ENCODE results near the gene EPB41L2.

The EPB41L2 gene

DNA sequence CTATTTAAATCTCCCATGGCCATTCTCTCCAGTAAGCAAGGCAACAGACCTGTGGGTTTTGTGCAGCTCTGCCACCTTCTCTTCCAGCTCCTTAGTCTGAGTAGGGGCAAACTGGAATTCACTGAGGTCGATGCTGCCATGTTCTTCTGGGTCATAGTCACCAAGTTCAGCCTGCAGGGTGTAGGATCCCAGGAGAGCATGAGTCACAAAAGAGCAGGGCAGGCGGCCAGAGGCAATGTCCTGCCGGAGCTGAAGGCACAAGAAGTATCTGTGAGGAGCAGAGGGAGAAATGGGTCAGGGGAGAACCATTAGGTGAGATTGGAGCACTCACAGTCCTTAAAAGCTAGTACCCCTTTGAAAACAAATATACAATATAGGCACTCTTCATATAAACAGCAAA is 162.1 kb downstream of the EPB41L2 start:
- Histone ChIP-seq H3K27ac (no peak overlapping the region), H3K9ac (no peak overlapping the region), H3K9me3 (no peaks in the 10 kb centered on the region), H3K27me3 (no peaks in the 10 kb centered on the region), H4K20me1 (no peaks in the 10 kb centered on the region), H3K4me2 (no peak overlapping the region), H3K4me1 (no peaks in the 10 kb centered on the region), H3K36me3 (peaks cover 29% of the 10 kb centered on the region), H3K4me3 (no peak overlapping the region)
- TF ChIP-seq Cebpa-rat (IDR thresholded peaks at IDR 0.05), result no peak

DNA sequence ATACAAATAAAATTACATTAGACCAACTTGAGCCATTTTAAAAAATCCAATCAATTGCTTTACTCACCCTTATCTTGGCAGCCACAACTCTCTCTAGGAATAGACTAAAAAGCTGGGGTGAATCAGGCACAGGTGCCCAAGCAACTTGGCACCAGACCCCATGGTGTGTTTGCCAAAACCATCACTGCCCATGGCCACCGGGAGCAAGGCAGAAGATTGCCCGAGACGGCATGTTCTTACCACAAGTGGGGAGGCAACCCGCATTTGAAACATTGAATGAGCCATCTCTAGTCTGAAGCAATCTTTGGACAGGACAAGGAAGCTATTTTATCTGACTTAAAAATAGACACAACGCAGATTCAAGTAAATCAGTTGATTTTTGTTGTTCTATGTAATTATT is 166.8 kb downstream of the EPB41L2 start:
- no peaks in the 10 kb centered on the region for H4K20me1 ChIP-seq
- H3K36me3 ChIP-seq, result peaks cover 71% of the 10 kb centered on the region
- no peak for TF ChIP-seq Cebpa-rat (IDR thresholded peaks at IDR 0.05)
- no peak overlapping the region for H3K4me2 ChIP-seq
- H3K27ac ChIP-seq, result no peak overlapping the region
- no peak overlapping the region for H3K9ac ChIP-seq
- H3K27me3 ChIP-seq, result no peaks in the 10 kb centered on the region
- H3K4me1 ChIP-seq, result no peaks in the 10 kb centered on the region
- H3K4me3 ChIP-seq, result no peak overlapping the region
- H3K9me3 ChIP-seq, result no peaks in the 10 kb centered on the region

DNA sequence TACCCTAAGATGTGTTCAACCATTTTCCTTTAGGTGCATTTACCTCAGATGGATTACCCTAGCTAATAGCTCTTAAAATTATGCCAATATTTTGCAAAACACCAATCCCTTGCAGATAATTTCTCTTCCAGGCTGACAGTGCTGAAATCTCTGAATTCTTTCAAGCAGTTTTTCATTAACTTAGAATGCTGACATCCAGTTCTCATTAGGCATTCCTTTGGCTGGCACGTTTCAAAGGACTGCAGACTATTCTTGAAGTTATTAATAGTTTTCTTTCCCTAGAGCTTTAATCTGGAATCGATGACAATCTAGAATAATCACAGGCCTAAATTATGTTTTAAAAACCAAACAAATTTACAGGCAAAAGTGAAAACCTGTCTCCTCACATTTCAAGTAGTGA is 167.5 kb downstream of the EPB41L2 start:
- Histone ChIP-seq H3K27ac (no peak overlapping the region), H3K9me3 (no peaks in the 10 kb centered on the region), H3K4me2 (no peak overlapping the region), H3K4me1 (no peaks in the 10 kb centered on the region), H4K20me1 (no peaks in the 10 kb centered on the region), H3K27me3 (no peaks in the 10 kb centered on the region), H3K9ac (no peak overlapping the region), H3K36me3 (peaks cover 70% of the 10 kb centered on the region), H3K4me3 (no peak overlapping the region)
- no peak for TF ChIP-seq Cebpa-rat (IDR thresholded peaks at IDR 0.05)

DNA sequence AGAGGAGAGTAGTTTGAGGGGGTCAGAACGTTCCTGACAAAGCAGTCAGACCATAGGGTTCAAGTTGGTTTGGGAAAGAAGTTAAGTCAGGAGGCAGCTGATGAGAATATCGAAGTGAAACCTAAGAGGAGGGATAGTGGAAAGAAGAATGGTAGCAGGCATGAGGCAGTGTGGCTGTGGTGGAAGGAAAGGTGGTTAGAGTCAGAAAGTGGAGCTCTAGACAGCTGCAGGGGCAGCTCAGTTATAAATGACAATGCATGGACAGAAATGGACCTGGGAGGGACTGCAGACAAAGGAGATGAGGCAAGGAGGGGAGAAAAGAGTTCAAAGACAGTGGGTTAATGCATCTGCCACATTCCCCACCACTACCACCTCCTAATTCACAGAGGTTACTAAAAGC is 169.3 kb downstream of the EPB41L2 start:
- Histone ChIP-seq H3K27me3 (no peaks in the 10 kb centered on the region), H3K4me3 (no peak overlapping the region), H3K9ac (no peak overlapping the region), H3K4me2 (no peak overlapping the region), H4K20me1 (no peaks in the 10 kb centered on the region), H3K36me3 (peaks cover 71% of the 10 kb centered on the region), H3K9me3 (no peaks in the 10 kb centered on the region), H3K4me1 (no peaks in the 10 kb centered on the region), H3K27ac (no peak overlapping the region)
- TF ChIP-seq Cebpa-rat (IDR thresholded peaks at IDR 0.05), result no peak

- Histone ChIP-seq H3K4me1 (no peaks in the 10 kb centered on the region), H3K36me3 (peaks cover 69% of the 10 kb centered on the region), H3K27ac (no peak overlapping the region), H4K20me1 (no peaks in the 10 kb centered on the region), H3K9ac (no peak overlapping the region), H3K27me3 (no peaks in the 10 kb centered on the region), H3K9me3 (no peaks in the 10 kb centered on the region), H3K4me3 (no peak overlapping the region), H3K4me2 (no peak overlapping the region)
- TF ChIP-seq Cebpa-rat (IDR thresholded peaks at IDR 0.05), result no peak
These were observed 169.8 kb downstream of the EPB41L2 start for GRCh38 chr6:130893277-130893676.

DNA sequence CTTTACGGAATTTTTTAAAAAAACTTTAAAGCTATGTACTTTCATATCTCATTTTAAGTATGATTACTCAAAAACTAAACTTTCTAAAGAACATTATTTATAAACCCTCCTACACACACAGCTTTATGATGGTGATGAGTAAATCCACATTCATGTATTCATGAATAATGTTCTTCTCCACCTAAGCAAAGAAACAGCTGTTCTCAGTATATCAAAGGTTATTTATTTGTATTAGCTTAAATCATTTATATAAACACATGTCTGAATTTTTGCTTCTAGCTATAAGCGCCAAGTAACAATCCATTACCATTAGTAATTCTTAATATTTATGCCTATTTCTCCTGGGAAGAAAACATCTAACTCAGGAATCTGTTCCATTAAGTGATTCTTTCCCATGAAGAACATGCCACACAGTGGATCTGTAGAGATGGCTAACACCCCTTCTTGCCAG is 172.5 kb downstream of the EPB41L2 start:
- no peaks in the 10 kb centered on the region for H3K27me3 ChIP-seq
- no peak overlapping the region for H3K4me2 ChIP-seq
- no peak for TF ChIP-seq Cebpa-rat (IDR thresholded peaks at IDR 0.05)
- H3K9ac ChIP-seq, result no peak overlapping the region
- no peaks in the 10 kb centered on the region for H3K9me3 ChIP-seq
- no peak overlapping the region for H3K4me3 ChIP-seq
- H3K36me3 ChIP-seq, result peaks cover 62% of the 10 kb centered on the region
- H4K20me1 ChIP-seq, result no peaks in the 10 kb centered on the region
- H3K4me1 ChIP-seq, result no peaks in the 10 kb centered on the region
- H3K27ac ChIP-seq, result no peak overlapping the region

DNA sequence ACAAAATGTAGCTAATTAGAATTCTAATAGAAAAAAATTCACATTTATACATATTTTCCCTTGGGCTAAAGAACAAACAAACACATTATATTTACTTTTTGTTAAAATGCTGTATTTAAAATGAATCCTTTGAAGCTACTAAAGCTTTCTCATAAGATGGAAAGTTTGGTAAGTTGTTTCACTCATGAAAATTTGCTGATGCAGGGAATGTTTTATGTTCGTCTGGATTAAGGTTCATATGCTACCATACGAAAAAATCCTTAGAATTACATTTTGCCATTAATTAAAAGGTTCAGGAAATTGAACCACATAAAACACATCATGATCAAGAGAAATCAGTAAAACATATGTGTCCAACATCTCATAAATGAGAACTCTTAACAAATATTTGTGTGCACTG is 173.6 kb downstream of the EPB41L2 start:
- no peaks in the 10 kb centered on the region for H4K20me1 ChIP-seq

DNA sequence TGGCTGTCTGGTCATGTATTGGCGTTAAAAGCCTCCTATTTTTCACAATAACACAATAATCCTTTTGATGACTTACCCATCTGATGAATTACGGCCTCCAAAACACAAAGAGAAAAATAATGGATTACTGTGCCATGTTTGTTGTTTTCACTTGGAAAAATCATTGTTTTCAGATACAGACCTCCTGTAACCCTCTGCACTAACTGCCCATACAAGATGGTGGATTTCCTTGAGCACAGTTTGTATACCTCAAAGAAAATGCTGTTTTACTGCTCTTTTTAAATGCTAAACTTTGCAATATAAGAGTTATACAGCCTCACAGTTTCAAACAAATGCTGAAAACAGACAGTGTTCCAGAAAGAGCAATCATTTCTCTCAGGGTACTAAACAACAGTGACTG is 174.8 kb downstream of the EPB41L2 start:
- H3K4me1 ChIP-seq, result no peaks in the 10 kb centered on the region
- H3K4me3 ChIP-seq, result no peak overlapping the region
- no peak overlapping the region for H3K27ac ChIP-seq
- H3K27me3 ChIP-seq, result no peaks in the 10 kb centered on the region
- H3K9ac ChIP-seq, result no peak overlapping the region
- no peak for TF ChIP-seq Cebpa-rat (IDR thresholded peaks at IDR 0.05)
- H3K9me3 ChIP-seq, result no peaks in the 10 kb centered on the region
- H3K36me3 ChIP-seq, result peaks cover 51% of the 10 kb centered on the region
- H4K20me1 ChIP-seq, result no peaks in the 10 kb centered on the region
- H3K4me2 ChIP-seq, result no peak overlapping the region

More for the DNA sequence above, 173.6 kb downstream of the EPB41L2 start:
- Histone ChIP-seq H3K27me3 (no peaks in the 10 kb centered on the region), H3K4me1 (no peaks in the 10 kb centered on the region), H3K4me3 (no peak overlapping the region), H3K27ac (no peak overlapping the region), H3K9me3 (no peaks in the 10 kb centered on the region), H3K36me3 (peaks cover 53% of the 10 kb centered on the region), H3K4me2 (no peak overlapping the region), H3K9ac (no peak overlapping the region)
- TF ChIP-seq Cebpa-rat (IDR thresholded peaks at IDR 0.05), result no peak

DNA sequence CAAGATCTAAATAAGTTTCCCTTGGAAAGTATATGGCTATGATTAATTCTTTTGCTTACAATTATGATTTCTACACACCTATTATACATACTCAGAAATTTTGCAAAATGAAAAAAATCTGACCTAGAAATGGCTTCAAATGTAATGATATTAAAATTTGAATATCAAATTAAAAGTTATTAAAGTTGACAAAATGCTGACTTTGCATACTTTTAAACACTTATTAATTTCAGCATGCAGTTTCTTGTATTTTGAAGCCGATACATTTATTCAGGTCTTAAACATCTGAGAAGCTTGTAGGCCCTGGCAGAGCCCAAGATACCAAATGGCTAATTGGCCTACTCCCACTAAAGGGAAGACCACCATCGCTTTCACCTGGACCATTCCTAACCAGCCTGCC is 176.1 kb downstream of the EPB41L2 start:
- Histone ChIP-seq H4K20me1 (no peaks in the 10 kb centered on the region), H3K9ac (no peak overlapping the region), H3K36me3 (peaks cover 53% of the 10 kb centered on the region), H3K27ac (no peak overlapping the region), H3K4me3 (no peak overlapping the region), H3K9me3 (no peaks in the 10 kb centered on the region), H3K4me1 (no peaks in the 10 kb centered on the region), H3K4me2 (no peak overlapping the region), H3K27me3 (no peaks in the 10 kb centered on the region)
- no peak for TF ChIP-seq Cebpa-rat (IDR thresholded peaks at IDR 0.05)

DNA sequence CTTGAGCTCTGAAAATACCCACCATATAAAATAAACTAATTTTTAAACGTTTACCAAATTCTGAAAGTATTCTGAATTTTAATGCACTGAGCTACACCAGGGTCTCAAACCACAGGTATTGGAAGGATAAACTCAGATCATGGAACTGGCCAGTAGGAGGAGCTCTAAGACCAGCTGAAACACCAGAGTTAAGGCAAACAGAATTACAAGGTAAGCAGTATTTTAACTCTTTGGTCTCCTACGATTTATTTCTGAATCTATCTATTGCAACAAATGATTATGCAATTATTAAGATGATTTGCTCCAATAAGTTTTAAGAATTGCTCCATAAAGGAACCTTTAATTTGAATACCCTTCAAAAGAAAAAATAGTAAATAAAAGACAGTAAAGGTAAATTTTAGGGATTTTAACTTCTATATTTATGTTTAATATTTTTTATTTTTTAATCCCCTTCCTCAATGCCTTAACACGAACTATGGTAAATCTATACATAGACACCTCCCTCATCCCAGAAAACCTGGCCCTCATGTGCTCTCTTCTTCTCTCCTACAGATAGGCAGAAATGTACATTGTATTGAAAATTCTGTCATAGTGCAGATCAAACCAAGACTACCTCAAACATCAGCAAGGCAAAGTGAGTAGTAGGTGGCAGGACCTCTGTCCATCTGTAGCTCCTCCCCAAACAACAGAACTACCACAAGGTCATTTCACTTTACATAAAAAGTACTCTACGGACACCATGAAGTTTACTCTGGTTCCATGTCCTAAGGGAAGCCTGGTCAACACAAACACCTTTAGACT is 177.5 kb downstream of the EPB41L2 start:
- Histone ChIP-seq H3K27ac (no peak overlapping the region), H3K36me3 (peaks cover 44% of the 10 kb centered on the region)
- TF ChIP-seq Cebpa-rat (IDR thresholded peaks at IDR 0.05), result no peak

More for the DNA sequence above, 177.5 kb downstream of the EPB41L2 start:
- H3K4me3 ChIP-seq, result no peak overlapping the region
- H3K4me1 ChIP-seq, result no peaks in the 10 kb centered on the region
- no peak overlapping the region for H3K4me2 ChIP-seq
- H3K9ac ChIP-seq, result no peak overlapping the region
- H3K9me3 ChIP-seq, result no peaks in the 10 kb centered on the region
- H4K20me1 ChIP-seq, result no peaks in the 10 kb centered on the region
- H3K27me3 ChIP-seq, result no peaks in the 10 kb centered on the region

Measured in BLaER1 (cell line).